ENCODE results near the gene PTPRN2. TPM values are rescaled to one million over a fixed set of nuclear protein-coding genes. Genes with fewer than 3 reads are reported as not detected.

PTPRN2 gene
- total RNA-seq, 1 donor from 2014 or later: 32.2 TPM

DNA sequence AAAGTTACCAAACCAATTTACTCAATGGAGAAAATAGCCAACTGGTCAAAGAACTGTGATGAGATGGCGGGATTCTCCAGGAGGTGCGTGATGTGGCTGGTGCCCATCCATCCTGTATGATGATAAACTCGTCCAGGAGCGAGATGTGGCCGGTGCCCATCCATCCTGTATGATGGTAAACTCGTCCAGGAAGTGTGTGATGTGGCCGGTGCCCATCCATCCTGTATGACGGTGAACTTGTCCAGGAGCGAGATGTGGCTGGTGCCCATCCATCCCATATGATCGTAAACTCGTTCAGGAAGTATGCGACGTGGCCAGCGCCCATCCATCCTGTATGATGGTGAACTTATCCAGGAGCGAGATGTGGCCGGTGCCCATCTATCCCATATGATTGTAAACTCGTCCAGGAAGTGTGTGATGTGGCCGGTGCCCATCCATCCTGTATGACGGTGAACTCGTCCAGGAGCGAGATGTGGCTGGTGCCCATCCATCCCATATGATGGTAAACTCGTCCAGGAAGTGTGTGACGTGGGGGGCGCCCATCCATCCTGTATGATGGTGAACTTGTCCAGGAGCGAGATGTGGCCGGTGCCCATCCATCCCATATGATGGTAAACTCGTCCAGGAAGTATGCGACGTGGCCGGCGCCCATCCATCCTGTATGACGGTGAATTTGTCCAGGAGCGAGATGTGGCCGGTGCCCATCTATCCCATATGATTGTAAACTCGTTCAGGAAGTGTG is 754.6 kb downstream of the PTPRN2 start:
- Mint-ChIP-seq H3K4me1 (peaks cover 26% of the 10 kb centered on the region), H3K27me3 (ENCODE audit: low read depth) (no peaks in the 10 kb centered on the region), H3K9me3 (no peaks in the 10 kb centered on the region), H3K36me3 (ENCODE audit: low read depth) (peaks cover 2% of the 10 kb centered on the region), H3K27ac (ENCODE audit: unreplicated experiment) (no peak overlapping the region), H3K4me3 (no peak overlapping the region)
- no peak for DNase-seq (ENCODE audit: low read depth, low spot score)
- TF ChIP-seq, protein P1, sequence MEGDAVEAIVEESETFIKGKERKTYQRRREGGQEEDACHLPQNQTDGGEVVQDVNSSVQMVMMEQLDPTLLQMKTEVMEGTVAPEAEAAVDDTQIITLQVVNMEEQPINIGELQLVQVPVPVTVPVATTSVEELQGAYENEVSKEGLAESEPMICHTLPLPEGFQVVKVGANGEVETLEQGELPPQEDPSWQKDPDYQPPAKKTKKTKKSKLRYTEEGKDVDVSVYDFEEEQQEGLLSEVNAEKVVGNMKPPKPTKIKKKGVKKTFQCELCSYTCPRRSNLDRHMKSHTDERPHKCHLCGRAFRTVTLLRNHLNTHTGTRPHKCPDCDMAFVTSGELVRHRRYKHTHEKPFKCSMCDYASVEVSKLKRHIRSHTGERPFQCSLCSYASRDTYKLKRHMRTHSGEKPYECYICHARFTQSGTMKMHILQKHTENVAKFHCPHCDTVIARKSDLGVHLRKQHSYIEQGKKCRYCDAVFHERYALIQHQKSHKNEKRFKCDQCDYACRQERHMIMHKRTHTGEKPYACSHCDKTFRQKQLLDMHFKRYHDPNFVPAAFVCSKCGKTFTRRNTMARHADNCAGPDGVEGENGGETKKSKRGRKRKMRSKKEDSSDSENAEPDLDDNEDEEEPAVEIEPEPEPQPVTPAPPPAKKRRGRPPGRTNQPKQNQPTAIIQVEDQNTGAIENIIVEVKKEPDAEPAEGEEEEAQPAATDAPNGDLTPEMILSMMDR (conservative IDR thresholded peaks at IDR 0.05): no peak

DNA sequence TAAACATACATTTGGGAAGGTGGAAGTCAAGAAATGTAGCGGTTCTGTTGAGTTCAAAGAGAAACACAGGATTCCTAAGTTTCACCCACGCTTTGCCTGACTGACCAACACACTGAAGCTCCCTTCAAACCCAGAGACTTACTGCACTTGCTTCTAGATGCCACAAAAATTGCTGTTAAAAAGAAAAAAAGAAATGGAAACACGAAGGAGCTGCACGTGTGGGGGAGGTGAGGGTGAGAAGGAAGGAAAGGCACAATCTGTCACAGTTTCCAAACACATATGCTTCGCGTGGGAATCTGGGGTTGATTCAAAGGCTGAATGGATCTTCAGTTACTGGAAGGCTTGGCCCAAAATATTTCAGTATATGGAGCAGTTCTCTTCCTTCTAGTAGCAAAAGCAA is 755.2 kb downstream of the PTPRN2 start:
- DNase-seq (ENCODE audit: low read depth, low spot score): no peak
- Mint-ChIP-seq H3K27ac (ENCODE audit: unreplicated experiment) (no peak overlapping the region), H3K4me1 (peaks cover 26% of the 10 kb centered on the region), H3K4me3 (no peak overlapping the region), H3K27me3 (ENCODE audit: low read depth) (no peaks in the 10 kb centered on the region), H3K9me3 (no peaks in the 10 kb centered on the region), H3K36me3 (ENCODE audit: low read depth) (peaks cover 3% of the 10 kb centered on the region)
- TF ChIP-seq, protein P1 (conservative IDR thresholded peaks at IDR 0.05): no peak

DNA sequence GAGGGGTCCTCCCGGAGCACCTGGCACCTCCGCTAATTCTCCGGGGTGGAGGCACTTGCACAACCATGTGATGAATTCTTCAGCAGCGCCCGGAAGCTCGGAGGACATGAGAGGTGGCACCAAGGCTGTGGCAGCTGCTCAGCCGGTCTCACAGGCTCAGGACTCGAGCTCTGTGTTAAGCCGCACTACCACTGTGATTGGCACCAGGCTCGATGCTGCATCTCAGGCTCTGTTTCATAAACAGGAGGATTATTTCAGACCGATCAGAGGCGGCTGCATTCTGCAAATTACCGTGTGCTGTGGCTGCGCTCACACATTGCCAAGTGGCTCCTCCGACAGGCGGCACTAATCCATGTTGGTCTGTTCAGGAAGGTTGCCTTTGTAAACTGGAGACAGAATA is 755.6 kb downstream of the PTPRN2 start:
- no peak overlapping the region for H3K27ac Mint-ChIP-seq (ENCODE audit: unreplicated experiment)
- peaks cover 26% of the 10 kb centered on the region for H3K4me1 Mint-ChIP-seq
- no peak for DNase-seq (ENCODE audit: low read depth, low spot score)
- H3K9me3 Mint-ChIP-seq: no peaks in the 10 kb centered on the region
- TF ChIP-seq, protein P1 (conservative IDR thresholded peaks at IDR 0.05): no peak
- H3K4me3 Mint-ChIP-seq: no peak overlapping the region
- no peaks in the 10 kb centered on the region for H3K27me3 Mint-ChIP-seq (ENCODE audit: low read depth)
- peaks cover 3% of the 10 kb centered on the region for H3K36me3 Mint-ChIP-seq (ENCODE audit: low read depth)

DNA sequence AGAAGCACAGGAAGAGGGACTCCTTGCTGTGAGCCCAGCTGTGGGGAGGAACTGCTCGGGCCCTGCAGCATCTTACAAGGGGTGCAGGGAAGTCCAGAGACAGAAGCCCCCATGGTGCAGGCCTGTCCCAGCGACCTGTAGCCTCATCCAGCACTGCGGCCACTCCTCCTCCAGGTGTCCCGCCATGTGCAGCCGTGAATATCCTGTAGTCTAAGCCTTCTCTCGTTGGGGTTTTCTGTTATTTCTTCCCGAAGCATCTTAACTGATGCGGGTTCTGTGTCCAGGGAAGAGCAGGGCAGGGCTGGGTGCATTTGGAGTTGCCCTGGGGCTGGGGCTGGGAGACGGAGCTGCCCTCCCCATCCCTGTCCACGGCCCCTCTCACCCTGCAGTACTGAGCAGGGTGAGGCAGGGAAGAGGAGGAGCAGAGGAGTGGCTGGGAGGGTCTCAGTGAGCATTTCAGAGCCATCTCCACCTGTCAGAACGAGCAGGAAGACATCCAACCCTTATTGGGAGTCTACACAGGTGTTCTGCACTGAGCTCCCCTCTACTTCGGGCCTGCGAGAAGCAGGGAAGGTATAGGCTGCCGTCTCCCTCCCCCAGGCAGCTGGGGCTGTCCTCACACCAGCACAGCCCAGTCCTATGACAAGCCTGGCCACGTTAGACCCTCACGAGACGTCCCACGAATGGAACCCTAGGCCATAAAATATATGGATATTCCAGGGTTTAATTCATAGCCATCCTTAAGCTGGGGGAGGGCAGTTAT is 756.3 kb downstream of the PTPRN2 start:
- peaks cover 3% of the 10 kb centered on the region for H3K36me3 Mint-ChIP-seq (ENCODE audit: low read depth)
- peaks cover 24% of the 10 kb centered on the region for H3K4me1 Mint-ChIP-seq
- TF ChIP-seq, protein P1 (conservative IDR thresholded peaks at IDR 0.05): no peak
- no peak for DNase-seq (ENCODE audit: low read depth, low spot score)
- no peak overlapping the region for H3K4me3 Mint-ChIP-seq
- H3K9me3 Mint-ChIP-seq: no peaks in the 10 kb centered on the region
- no peak overlapping the region for H3K27ac Mint-ChIP-seq (ENCODE audit: unreplicated experiment)
- H3K27me3 Mint-ChIP-seq (ENCODE audit: low read depth): no peaks in the 10 kb centered on the region

DNA sequence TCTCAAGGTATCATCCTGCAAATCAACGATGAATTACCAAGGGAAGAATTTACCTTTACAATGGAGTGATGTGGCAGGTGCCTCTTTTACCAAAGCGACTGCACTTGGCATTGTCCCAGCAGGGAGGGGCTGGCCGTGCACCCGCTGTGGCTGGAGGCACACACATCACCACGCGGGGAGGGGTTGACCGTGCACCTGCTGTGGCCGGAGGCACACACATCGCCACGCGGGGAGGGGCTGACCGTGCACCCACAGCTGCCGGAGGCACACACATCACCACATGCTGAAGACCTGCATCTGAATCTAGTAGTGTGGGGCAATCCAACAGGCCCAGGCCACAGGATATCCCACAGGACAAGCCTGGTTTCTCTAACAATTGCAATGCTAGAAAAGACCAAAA is 757.3 kb downstream of the PTPRN2 start:
- no peak for DNase-seq (ENCODE audit: low read depth, low spot score)
- TF ChIP-seq, protein P1 (conservative IDR thresholded peaks at IDR 0.05): no peak
- H3K36me3 Mint-ChIP-seq (ENCODE audit: low read depth): peaks cover 3% of the 10 kb centered on the region
- H3K27ac Mint-ChIP-seq (ENCODE audit: unreplicated experiment): no peak overlapping the region
- no peaks in the 10 kb centered on the region for H3K9me3 Mint-ChIP-seq
- H3K27me3 Mint-ChIP-seq (ENCODE audit: low read depth): no peaks in the 10 kb centered on the region
- no peak overlapping the region for H3K4me3 Mint-ChIP-seq
- peaks cover 14% of the 10 kb centered on the region for H3K4me1 Mint-ChIP-seq
